DND-41 (cell line): ENCODE results near the gene PDCD11.
A peak's percentile ranks its signal among the peaks of the same experiment; 100 is the strongest.

Experiments used
- ATAC-seq: fragments of 200-7000 bp; cut with Tn5 transposase; 3 replicates; pipeline ENCODE4 v1.9.1; 2021; ENCODE audit warnings: low read depth; ENCODE audit not compliant: insufficient read depth
- DNase-seq: peaks from one replicate; pipeline ENCODE4 v3.0.0-alpha.2; 2020
- H2AFZ ChIP-seq: 2 replicates; pipeline ENCODE4 v1.6.0; 2012; ENCODE audit warnings: low read depth, low read length
- H3K27ac ChIP-seq: 2 replicates; pipeline ENCODE4 v1.5.1; 2012; ENCODE audit warnings: low read length, inconsistent platforms
- H3K27me3 ChIP-seq: fragments of 200-600 bp; sonication (generic); 2 replicates; pipeline ENCODE4 v1.6.0; 2012; ENCODE audit warnings: low read length, mild to moderate bottlenecking, inconsistent platforms; ENCODE audit not compliant: insufficient read depth, poor library complexity
- H3K36me3 ChIP-seq: 2 replicates; pipeline ENCODE4 v1.5.1; 2012; ENCODE audit warnings: low read length, inconsistent platforms; ENCODE audit not compliant: insufficient read depth
- H3K4me1 ChIP-seq: 2 replicates; pipeline ENCODE4 v1.5.1; 2012; ENCODE audit warnings: mild to moderate bottlenecking, low read length; ENCODE audit not compliant: insufficient read depth
- H3K4me2 ChIP-seq: 2 replicates; pipeline ENCODE4 v1.6.0; 2012; ENCODE audit warnings: mild to moderate bottlenecking, moderate library complexity, low read length, inconsistent platforms; ENCODE audit not compliant: insufficient read depth
- H3K4me3 ChIP-seq, 2 experiments: fragments of 200-600 bp in 1 of 2; shearing (Covaris generic) in 1 of 2; 2 replicates each; pipeline ENCODE4 v1.5.1; 2012 to 2016; ENCODE audit warnings: inconsistent platforms in 2 of 2, low read length in 2 of 2, mild to moderate bottlenecking in 2 of 2, low read depth in 1 of 2, moderate library complexity in 1 of 2
- H3K79me2 ChIP-seq: 2 replicates; pipeline ENCODE4 v1.6.0; 2012; ENCODE audit warnings: low read length, inconsistent platforms; ENCODE audit not compliant: insufficient read depth
- H3K9ac ChIP-seq: 2 replicates; pipeline ENCODE4 v1.6.0; 2012; ENCODE audit warnings: low read depth, mild to moderate bottlenecking, inconsistent platforms, low read length, moderate library complexity
- H3K9me3 ChIP-seq: 2 replicates; pipeline ENCODE4 v1.5.1; 2012; ENCODE audit warnings: low read length, moderate library complexity, mild to moderate bottlenecking, inconsistent platforms; ENCODE audit not compliant: insufficient read depth, severe bottlenecking
- H4K20me1 ChIP-seq: 2 replicates; pipeline ENCODE4 v1.6.0; 2012; ENCODE audit warnings: low read length; ENCODE audit not compliant: insufficient read depth
- EZH2 ChIP-seq: IDR thresholded peaks from 3 replicates; pipeline ENCODE4 v1.6.1; 2012; ENCODE audit warnings: borderline replicate concordance, low read depth, mild to moderate bottlenecking, moderate library complexity, low read length, inconsistent platforms; ENCODE audit not compliant: severe bottlenecking
- TF ChIP-seq, protein P1 (sequence below): IDR thresholded peaks from 2 replicates; pipeline ENCODE4 v1.5.1; 2012; ENCODE audit warnings: borderline replicate concordance, low read length, moderate library complexity, mild to moderate bottlenecking; ENCODE audit not compliant: poor library complexity, severe bottlenecking; ENCODE audit errors: extremely low read depth

PDCD11 gene, protein sequence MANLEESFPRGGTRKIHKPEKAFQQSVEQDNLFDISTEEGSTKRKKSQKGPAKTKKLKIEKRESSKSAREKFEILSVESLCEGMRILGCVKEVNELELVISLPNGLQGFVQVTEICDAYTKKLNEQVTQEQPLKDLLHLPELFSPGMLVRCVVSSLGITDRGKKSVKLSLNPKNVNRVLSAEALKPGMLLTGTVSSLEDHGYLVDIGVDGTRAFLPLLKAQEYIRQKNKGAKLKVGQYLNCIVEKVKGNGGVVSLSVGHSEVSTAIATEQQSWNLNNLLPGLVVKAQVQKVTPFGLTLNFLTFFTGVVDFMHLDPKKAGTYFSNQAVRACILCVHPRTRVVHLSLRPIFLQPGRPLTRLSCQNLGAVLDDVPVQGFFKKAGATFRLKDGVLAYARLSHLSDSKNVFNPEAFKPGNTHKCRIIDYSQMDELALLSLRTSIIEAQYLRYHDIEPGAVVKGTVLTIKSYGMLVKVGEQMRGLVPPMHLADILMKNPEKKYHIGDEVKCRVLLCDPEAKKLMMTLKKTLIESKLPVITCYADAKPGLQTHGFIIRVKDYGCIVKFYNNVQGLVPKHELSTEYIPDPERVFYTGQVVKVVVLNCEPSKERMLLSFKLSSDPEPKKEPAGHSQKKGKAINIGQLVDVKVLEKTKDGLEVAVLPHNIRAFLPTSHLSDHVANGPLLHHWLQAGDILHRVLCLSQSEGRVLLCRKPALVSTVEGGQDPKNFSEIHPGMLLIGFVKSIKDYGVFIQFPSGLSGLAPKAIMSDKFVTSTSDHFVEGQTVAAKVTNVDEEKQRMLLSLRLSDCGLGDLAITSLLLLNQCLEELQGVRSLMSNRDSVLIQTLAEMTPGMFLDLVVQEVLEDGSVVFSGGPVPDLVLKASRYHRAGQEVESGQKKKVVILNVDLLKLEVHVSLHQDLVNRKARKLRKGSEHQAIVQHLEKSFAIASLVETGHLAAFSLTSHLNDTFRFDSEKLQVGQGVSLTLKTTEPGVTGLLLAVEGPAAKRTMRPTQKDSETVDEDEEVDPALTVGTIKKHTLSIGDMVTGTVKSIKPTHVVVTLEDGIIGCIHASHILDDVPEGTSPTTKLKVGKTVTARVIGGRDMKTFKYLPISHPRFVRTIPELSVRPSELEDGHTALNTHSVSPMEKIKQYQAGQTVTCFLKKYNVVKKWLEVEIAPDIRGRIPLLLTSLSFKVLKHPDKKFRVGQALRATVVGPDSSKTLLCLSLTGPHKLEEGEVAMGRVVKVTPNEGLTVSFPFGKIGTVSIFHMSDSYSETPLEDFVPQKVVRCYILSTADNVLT (N-terminal part only)

DNA sequence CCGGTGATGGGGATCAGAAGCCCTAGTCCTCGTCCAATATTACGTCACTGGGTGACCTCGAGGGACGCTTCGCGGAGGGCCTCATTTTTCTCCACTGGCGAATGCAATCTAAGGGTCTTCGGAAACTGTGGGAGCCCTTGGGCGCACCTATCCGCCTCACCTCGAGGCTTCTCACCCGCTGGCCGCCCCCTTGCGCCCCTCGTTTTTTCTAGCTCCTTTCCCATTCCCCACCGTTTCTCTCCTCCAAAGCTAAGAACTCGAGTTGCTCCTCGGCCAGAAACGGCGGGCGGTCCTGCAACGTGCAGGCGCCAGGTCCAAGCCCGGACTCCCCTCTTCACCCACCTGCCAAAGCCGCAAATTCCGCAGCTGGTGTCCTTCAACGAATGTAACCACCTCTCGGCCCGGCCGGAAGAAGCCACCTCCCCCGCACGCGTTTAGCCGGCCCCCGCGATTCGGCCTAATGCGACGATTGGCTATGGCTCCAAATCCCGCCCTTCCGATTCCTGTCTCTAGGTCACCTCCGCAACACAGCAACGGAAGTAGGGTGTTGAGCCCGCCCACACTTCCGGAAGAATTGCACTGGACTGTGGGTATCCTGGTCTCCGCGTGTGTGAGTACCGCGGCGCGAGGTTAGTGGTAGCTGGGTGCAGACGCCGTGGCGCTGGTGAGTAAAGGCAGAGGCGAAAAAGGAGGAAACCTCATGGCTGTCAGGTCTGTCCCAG, at the start of gene PDCD11, which contains the start of gene ATP5MK:
PDCD11 (plus strand) TSS at position 560 of the 722 bp plus-strand sequence. CDS start 1,801 bp downstream, outside the sequence.
ATP5MK (minus strand) TSS at position 409 of the 722 bp plus-strand sequence. CDS start 4,018 bp downstream, outside the sequence.
- peak within 1 kb of the TSS; percentile 90 for H2AFZ ChIP-seq
- H3K36me3 ChIP-seq: peaks cover 48% of the 10 kb centered on the region

DNA sequence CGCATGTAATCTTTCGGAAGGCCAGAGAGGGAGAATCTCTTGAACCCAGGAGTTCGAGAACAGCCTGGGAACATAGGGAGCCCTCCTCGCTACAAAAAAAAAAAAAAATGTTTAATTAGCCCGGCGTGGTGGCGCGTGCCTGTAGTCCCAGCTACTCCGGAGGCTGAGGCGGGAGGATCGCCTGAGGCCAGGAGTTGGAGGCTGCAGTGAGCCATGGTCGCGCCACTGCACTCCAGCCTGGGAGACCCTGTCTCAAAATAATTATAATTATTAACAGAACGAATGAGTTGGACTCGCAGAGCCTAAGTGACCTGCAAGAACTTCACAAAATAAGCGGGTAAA, 46.3 kb upstream of the PDCD11 start:
- Histone ChIP-seq H4K20me1 (no peaks in the 10 kb centered on the region), H3K27me3 (no peaks in the 10 kb centered on the region), H3K4me1 (peaks cover 33% of the 10 kb centered on the region), H3K36me3 (peaks cover 34% of the 10 kb centered on the region), H3K4me2 (peak overlapping the region; percentile 91), H3K9me3 (no peaks in the 10 kb centered on the region), H3K4me3 (peak overlapping the region; percentile 72 to 75), H3K9ac (peak overlapping the region; percentile 82), H2AFZ (peak overlapping the region; percentile 99), H3K79me2 (peaks cover 45% of the 10 kb centered on the region), H3K27ac (peak overlapping the region; percentile 96)
- ATAC-seq (peak; percentile 9; the same call in 2 of the 3 replicates), DNase-seq (no peak)
- TF ChIP-seq, protein P1, sequence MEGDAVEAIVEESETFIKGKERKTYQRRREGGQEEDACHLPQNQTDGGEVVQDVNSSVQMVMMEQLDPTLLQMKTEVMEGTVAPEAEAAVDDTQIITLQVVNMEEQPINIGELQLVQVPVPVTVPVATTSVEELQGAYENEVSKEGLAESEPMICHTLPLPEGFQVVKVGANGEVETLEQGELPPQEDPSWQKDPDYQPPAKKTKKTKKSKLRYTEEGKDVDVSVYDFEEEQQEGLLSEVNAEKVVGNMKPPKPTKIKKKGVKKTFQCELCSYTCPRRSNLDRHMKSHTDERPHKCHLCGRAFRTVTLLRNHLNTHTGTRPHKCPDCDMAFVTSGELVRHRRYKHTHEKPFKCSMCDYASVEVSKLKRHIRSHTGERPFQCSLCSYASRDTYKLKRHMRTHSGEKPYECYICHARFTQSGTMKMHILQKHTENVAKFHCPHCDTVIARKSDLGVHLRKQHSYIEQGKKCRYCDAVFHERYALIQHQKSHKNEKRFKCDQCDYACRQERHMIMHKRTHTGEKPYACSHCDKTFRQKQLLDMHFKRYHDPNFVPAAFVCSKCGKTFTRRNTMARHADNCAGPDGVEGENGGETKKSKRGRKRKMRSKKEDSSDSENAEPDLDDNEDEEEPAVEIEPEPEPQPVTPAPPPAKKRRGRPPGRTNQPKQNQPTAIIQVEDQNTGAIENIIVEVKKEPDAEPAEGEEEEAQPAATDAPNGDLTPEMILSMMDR: no peak
- no peak for TF ChIP-seq EZH2

More for the DNA sequence above, at the start of gene PDCD11, which contains the start of gene ATP5MK:
- H3K4me2 ChIP-seq: peak within 1 kb of the TSS; percentile 90
- peak within 1 kb of the TSS; percentile 77 for H3K9ac ChIP-seq
- H3K27me3 ChIP-seq: no peaks in the 10 kb centered on the region
- peak within 1 kb of the TSS; percentile 78 for H3K27ac ChIP-seq
- no peak for TF ChIP-seq EZH2
- TF ChIP-seq, protein P1: peak; percentile 41
- peak; percentile 96 for DNase-seq
- H4K20me1 ChIP-seq: no peaks in the 10 kb centered on the region; the same call in 1 of the 2 replicates
- H3K9me3 ChIP-seq: no peaks in the 10 kb centered on the region
- peaks cover 52% of the 10 kb centered on the region for H3K4me1 ChIP-seq
- peaks cover 77% of the 10 kb centered on the region for H3K79me2 ChIP-seq
- H3K4me3 ChIP-seq: peak within 1 kb of the TSS; percentile 80 to 87
- peak; percentile 99 for ATAC-seq
